SK-N-SH treated with all-trans-retinoic acid at 6 μM for 48 hours (cell line): ENCODE data around the gene CAPRIN2.
A peak's percentile ranks its signal among the peaks of the same experiment; 100 is the strongest.

Experiments used
- ARNTL ChIP-seq: fragments of 450-650 bp; formaldehyde crosslinking; IDR thresholded peaks from 2 replicates; pipeline ENCODE4 v1.5.0; 2020; ENCODE audit warnings: low read depth, mild to moderate bottlenecking, moderate library complexity, borderline replicate concordance
- BACH2 ChIP-seq: fragments of 250-450 bp; sonication (Bioruptor Pico); IDR thresholded peaks from 2 replicates; pipeline ENCODE4 v1.9.0; 2021; ENCODE audit warnings: mild to moderate bottlenecking, borderline replicate concordance
- ISL1 ChIP-seq: fragments of 250-450 bp; sonication (Bioruptor Pico); IDR thresholded peaks from 2 replicates; pipeline ENCODE4 v2.1.2; 2022; ENCODE audit warnings: mild to moderate bottlenecking, moderate library complexity
- RARB ChIP-seq: fragments of 250-450 bp; sonication (Bioruptor Pico); IDR thresholded peaks from 2 replicates; pipeline ENCODE4 v1.8.0; 2021; ENCODE audit warnings: mild to moderate bottlenecking, moderate library complexity
- TCF4 ChIP-seq: fragments of 250-450 bp; sonication (Bioruptor Pico); IDR thresholded peaks from 2 replicates; pipeline ENCODE4 v1.8.0; 2021; ENCODE audit warnings: mild to moderate bottlenecking, moderate library complexity, borderline replicate concordance
- TOX ChIP-seq: fragments of 250-450 bp; sonication (Bioruptor Pico); IDR thresholded peaks from 2 replicates; pipeline ENCODE4 v1.8.0; 2021; ENCODE audit warnings: mild to moderate bottlenecking, moderate library complexity, borderline replicate concordance
- ZC3H10 ChIP-seq: fragments of 250-450 bp; sonication (Bioruptor Pico); IDR thresholded peaks from 2 replicates; pipeline ENCODE4 v1.5.1; 2021; ENCODE audit warnings: mild to moderate bottlenecking, moderate library complexity
- ZFP3 ChIP-seq: fragments of 250-450 bp; sonication (Bioruptor Pico); IDR thresholded peaks from 2 replicates; pipeline ENCODE4 v1.5.0; 2020; ENCODE audit warnings: mild to moderate bottlenecking, moderate library complexity
- ZFP30 ChIP-seq: fragments of 450-650 bp; formaldehyde crosslinking; IDR thresholded peaks from 2 replicates; pipeline ENCODE4 v1.5.0; 2022; ENCODE audit warnings: mild to moderate bottlenecking, moderate library complexity
- ZNF565 ChIP-seq: fragments of 450-650 bp; formaldehyde crosslinking; conservative IDR thresholded peaks from 2 replicates; pipeline ENCODE4 v1.5.0; 2020; ENCODE audit warnings: low read depth, mild to moderate bottlenecking, moderate library complexity
- ZNF8 ChIP-seq: fragments of 450-650 bp; formaldehyde crosslinking; IDR thresholded peaks from 2 replicates; pipeline ENCODE4 v1.5.0; 2020; ENCODE audit warnings: mild to moderate bottlenecking, moderate library complexity
- TF ChIP-seq, protein P1 (sequence below): fragments of 250-450 bp; sonication (Bioruptor Pico); IDR thresholded peaks from 2 replicates; pipeline ENCODE4 v1.8.0; 2020; ENCODE audit warnings: mild to moderate bottlenecking, moderate library complexity, borderline replicate concordance
- TF ChIP-seq, protein P2 (sequence below): fragments of 250-450 bp; sonication (Bioruptor Pico); IDR thresholded peaks from 2 replicates; pipeline ENCODE4 v1.5.0; 2020; ENCODE audit warnings: mild to moderate bottlenecking, moderate library complexity
- TF ChIP-seq, protein P3 (sequence below): fragments of 250-450 bp; sonication (Bioruptor Pico); IDR thresholded peaks from 2 replicates; pipeline ENCODE4 v1.8.0; 2021; ENCODE audit warnings: low read depth, mild to moderate bottlenecking, moderate library complexity, borderline replicate concordance

DNA sequence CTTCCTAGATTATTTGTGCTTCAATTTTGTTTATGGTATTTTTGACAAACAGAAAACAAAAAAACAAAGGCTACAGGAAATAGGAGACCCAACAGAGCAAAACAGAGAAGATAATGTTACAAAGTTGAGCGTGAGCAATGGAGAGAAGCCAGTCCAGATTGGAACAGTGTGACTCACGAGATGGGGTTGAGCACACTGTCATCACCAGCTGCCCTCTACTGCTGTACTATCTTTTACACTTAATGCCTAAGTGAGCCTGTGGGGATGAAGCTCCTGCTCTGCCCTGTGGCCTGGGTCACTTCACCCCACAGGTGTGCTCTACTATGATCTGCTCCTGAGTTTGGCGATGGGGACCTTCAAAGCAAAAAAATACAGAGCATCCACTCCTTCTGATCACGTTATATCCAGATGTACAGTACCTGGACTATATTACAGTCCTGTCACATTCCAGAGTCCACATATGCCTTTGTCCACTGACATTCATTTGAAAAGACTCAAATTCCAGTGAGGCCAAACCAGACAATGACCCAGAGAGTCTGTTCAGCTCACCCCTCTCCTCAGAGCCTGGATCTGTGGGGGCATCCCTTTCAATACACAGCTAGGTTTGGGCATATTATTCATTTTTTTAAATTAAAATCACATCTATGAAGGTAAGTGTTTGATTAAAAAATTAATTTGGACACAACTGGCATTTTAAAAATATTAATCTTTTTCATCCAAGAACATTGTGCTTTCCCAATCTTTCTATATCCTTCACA, 63.5 kb downstream of the CAPRIN2 start:
- TF ChIP-seq, protein P1, sequence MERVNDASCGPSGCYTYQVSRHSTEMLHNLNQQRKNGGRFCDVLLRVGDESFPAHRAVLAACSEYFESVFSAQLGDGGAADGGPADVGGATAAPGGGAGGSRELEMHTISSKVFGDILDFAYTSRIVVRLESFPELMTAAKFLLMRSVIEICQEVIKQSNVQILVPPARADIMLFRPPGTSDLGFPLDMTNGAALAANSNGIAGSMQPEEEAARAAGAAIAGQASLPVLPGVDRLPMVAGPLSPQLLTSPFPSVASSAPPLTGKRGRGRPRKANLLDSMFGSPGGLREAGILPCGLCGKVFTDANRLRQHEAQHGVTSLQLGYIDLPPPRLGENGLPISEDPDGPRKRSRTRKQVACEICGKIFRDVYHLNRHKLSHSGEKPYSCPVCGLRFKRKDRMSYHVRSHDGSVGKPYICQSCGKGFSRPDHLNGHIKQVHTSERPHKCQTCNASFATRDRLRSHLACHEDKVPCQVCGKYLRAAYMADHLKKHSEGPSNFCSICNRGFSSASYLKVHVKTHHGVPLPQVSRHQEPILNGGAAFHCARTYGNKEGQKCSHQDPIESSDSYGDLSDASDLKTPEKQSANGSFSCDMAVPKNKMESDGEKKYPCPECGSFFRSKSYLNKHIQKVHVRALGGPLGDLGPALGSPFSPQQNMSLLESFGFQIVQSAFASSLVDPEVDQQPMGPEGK (CRISPR knock-in tag), result no peak
- TF ChIP-seq, protein P2, sequence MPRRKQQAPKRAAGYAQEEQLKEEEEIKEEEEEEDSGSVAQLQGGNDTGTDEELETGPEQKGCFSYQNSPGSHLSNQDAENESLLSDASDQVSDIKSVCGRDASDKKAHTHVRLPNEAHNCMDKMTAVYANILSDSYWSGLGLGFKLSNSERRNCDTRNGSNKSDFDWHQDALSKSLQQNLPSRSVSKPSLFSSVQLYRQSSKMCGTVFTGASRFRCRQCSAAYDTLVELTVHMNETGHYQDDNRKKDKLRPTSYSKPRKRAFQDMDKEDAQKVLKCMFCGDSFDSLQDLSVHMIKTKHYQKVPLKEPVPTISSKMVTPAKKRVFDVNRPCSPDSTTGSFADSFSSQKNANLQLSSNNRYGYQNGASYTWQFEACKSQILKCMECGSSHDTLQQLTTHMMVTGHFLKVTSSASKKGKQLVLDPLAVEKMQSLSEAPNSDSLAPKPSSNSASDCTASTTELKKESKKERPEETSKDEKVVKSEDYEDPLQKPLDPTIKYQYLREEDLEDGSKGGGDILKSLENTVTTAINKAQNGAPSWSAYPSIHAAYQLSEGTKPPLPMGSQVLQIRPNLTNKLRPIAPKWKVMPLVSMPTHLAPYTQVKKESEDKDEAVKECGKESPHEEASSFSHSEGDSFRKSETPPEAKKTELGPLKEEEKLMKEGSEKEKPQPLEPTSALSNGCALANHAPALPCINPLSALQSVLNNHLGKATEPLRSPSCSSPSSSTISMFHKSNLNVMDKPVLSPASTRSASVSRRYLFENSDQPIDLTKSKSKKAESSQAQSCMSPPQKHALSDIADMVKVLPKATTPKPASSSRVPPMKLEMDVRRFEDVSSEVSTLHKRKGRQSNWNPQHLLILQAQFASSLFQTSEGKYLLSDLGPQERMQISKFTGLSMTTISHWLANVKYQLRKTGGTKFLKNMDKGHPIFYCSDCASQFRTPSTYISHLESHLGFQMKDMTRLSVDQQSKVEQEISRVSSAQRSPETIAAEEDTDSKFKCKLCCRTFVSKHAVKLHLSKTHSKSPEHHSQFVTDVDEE, result no peak
- TF ChIP-seq RARB (CRISPR knock-in tag) (no peak), ISL1 (CRISPR knock-in tag) (no peak), BACH2 (CRISPR knock-in tag) (no peak), TCF4 (CRISPR knock-in tag) (0 out of 2 replicates have a peak, but pooled peaks have one; percentile 10), ZFP30 (CRISPR knock-in tag) (no peak), ZC3H10 (CRISPR knock-in tag) (no peak), ARNTL (CRISPR knock-in tag) (no peak), ZNF565 (CRISPR knock-in tag) (no peak), ZFP3 (CRISPR knock-in tag) (no peak), TOX (CRISPR knock-in tag) (no peak), ZNF8 (CRISPR knock-in tag) (no peak)
- TF ChIP-seq, protein P3, sequence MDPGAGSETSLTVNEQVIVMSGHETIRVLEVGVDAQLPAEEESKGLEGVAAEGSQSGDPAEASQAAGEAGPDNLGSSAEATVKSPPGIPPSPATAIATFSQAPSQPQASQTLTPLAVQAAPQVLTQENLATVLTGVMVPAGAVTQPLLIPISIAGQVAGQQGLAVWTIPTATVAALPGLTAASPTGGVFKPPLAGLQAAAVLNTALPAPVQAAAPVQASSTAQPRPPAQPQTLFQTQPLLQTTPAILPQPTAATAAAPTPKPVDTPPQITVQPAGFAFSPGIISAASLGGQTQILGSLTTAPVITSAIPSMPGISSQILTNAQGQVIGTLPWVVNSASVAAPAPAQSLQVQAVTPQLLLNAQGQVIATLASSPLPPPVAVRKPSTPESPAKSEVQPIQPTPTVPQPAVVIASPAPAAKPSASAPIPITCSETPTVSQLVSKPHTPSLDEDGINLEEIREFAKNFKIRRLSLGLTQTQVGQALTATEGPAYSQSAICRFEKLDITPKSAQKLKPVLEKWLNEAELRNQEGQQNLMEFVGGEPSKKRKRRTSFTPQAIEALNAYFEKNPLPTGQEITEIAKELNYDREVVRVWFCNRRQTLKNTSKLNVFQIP, result no peak
